Parathyroid adenoma (tissue), 2 donors: ENCODE data around the gene BBS12.

Source experiments
- H2AFZ ChIP-seq: fragments of 300-600 bp; sonication (generic); one replicate; pipeline ENCODE4 v1.7.0; 2017; ENCODE audit warnings: antibody characterized with exemption, mild to moderate bottlenecking
- H3K27ac ChIP-seq: fragments of 300-600 bp; sonication (generic); one replicate; pipeline ENCODE4 v1.7.0; 2017
- H3K27me3 ChIP-seq: fragments of 300-600 bp; sonication (generic); one replicate; pipeline ENCODE4 v1.7.0; 2017; ENCODE audit warnings: low read length; ENCODE audit not compliant: control insufficient read depth, insufficient read depth
- H3K36me3 ChIP-seq: fragments of 300-600 bp; sonication (generic); one replicate; pipeline ENCODE4 v1.7.0; 2017; ENCODE audit warnings: low read length; ENCODE audit not compliant: control insufficient read depth, insufficient read depth
- H3K4me1 ChIP-seq: fragments of 300-600 bp; sonication (generic); one replicate; pipeline ENCODE4 v1.7.0; 2017; ENCODE audit warnings: control low read depth
- H3K4me2 ChIP-seq: fragments of 300-600 bp; sonication (generic); one replicate; pipeline ENCODE4 v1.7.0; 2017; ENCODE audit warnings: low read length
- H3K4me3 ChIP-seq: fragments of 300-600 bp; sonication (generic); one replicate; pipeline ENCODE4 v1.7.0; 2017; ENCODE audit warnings: low read depth, low read length
- H3K79me2 ChIP-seq: fragments of 300-600 bp; sonication (generic); one replicate; pipeline ENCODE4 v1.7.0; 2017; ENCODE audit warnings: control low read depth
- H3K9ac ChIP-seq: fragments of 300-600 bp; sonication (generic); one replicate; pipeline ENCODE4 v1.7.0; 2017; ENCODE audit warnings: mild to moderate bottlenecking
- H3K9me3 ChIP-seq: fragments of 300-600 bp; sonication (generic); one replicate; pipeline ENCODE4 v1.7.0; 2017; ENCODE audit warnings: low read length; ENCODE audit not compliant: control insufficient read depth
- TF ChIP-seq, protein P1 (sequence below): fragments of 300-600 bp; sonication (generic); IDR thresholded peaks from one replicate; pipeline ENCODE4 v1.7.0; 2017; ENCODE audit warnings: antibody characterized with exemption, mild to moderate bottlenecking
- donor health status: primary hyperparathyroidism.

The BBS12 gene

DNA sequence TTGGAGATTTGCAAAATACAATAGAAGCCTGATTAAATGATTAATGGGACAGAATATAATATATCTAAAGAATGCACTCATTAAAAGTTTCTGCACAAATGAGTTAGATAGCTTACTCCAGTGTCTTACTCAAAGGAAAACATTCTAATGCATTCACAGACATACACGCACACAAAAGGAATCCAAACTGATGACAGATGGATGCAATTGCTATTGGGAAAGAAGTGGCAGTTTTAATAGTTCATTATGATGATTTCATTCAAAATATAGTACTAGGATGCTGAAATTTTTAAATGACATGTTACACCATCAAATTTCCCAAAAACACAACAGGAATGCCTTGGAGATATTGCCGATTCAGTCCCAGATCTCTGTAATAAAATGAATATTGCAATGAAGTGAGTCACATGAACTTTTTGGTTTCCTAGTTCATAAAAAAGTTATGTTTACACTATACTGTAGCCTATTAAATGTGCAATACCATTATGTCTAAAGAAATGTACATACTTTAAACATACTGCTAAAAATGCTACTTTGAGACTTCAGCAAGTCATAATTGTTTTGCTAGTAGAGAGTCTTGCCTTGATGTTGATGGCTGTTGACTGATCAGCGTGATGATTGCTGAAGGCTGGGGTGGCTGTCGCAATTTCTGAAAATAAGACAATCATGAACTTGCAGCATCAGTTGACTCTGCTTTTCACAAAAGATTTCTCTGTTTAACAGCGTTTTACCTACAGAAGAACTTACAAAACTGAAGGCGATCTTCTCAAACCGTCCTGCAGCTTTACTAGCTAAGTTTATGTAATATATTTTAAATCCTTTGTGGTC lies 45.6 kb downstream of the BBS12 start:
- Histone ChIP-seq H3K27me3 (no peaks in the 10 kb centered on the region), H3K9ac (no peak overlapping the region), H3K9me3 (no peaks in the 10 kb centered on the region), H3K36me3 (no peaks in the 10 kb centered on the region), H3K4me2 (no peak overlapping the region), H3K4me1 (no peaks in the 10 kb centered on the region), H2AFZ (no peak overlapping the region), H3K4me3 (no peak overlapping the region), H3K79me2 (no peaks in the 10 kb centered on the region), H3K27ac (no peak overlapping the region)
- TF ChIP-seq, protein P1, sequence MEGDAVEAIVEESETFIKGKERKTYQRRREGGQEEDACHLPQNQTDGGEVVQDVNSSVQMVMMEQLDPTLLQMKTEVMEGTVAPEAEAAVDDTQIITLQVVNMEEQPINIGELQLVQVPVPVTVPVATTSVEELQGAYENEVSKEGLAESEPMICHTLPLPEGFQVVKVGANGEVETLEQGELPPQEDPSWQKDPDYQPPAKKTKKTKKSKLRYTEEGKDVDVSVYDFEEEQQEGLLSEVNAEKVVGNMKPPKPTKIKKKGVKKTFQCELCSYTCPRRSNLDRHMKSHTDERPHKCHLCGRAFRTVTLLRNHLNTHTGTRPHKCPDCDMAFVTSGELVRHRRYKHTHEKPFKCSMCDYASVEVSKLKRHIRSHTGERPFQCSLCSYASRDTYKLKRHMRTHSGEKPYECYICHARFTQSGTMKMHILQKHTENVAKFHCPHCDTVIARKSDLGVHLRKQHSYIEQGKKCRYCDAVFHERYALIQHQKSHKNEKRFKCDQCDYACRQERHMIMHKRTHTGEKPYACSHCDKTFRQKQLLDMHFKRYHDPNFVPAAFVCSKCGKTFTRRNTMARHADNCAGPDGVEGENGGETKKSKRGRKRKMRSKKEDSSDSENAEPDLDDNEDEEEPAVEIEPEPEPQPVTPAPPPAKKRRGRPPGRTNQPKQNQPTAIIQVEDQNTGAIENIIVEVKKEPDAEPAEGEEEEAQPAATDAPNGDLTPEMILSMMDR: no peak

DNA sequence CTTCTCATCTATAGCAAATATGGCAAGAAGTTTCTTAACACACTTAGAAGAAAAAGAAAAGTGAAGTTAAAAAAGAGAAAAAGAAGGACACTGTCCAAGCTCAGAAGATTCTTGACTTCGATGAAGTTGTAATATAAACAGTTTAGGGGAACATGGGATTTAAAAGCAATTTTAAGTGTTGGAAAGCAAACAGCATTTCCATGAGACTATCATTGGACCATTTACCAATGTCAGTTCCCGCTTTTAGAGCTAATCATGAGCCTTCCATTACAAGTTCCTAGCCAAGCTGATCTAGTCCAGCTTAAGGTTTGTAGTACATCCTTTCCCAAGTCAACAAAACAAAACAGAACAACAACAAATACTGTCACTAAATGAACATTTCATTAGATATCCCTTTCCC lies 49.0 kb downstream of the BBS12 start:
- Histone ChIP-seq H2AFZ (no peak overlapping the region), H3K27me3 (no peaks in the 10 kb centered on the region), H3K79me2 (no peaks in the 10 kb centered on the region), H3K4me2 (no peak overlapping the region), H3K4me3 (no peak overlapping the region), H3K9me3 (no peaks in the 10 kb centered on the region), H3K36me3 (no peaks in the 10 kb centered on the region), H3K27ac (no peak overlapping the region), H3K9ac (no peak overlapping the region), H3K4me1 (no peaks in the 10 kb centered on the region)
- TF ChIP-seq, protein P1: no peak

DNA sequence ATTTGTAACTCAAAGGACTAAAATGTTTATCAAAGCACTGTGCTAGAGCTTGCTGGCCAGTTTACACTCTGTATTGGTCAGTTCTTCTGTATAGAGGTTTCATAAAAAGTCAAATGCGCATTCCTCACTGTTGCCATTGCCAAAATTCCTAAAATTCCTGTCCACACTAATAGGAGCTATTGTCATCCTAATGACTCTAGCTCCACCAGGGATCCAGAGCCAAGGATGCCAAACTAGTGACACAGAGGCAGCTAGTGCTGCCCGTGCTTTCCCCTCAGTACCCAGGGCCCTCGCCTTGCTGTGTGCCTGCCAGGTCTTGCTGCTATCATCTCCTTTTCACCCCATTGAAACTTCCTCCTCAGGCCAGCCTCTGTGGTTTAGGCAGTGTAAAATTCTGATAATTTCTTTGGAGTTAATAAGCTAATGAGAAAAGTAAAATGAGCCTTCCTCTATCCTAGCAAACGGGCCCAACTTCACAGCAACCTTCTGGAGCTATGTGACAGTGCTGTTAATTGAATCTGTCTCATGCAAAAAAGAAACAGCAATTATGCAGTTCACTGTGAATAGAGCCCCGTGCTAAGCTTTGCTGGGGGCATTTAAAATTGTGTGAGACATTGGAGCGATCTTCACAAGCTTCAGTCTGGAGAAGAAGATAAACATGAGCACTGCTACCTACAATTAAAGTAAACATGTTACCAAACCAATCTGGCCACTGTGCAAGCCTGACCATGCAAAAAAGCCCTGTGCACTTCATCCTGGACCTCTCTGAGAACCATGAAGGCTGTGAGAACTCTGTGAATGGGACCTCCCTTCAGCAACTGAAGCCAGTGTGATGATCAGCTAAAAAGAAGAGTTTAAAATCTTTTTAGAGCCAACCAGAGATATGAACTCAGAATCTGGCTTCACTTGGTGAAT lies 51.1 kb downstream of the BBS12 start:
- Histone ChIP-seq H2AFZ (no peak overlapping the region), H3K36me3 (no peaks in the 10 kb centered on the region), H3K4me3 (no peak overlapping the region), H3K4me2 (no peak overlapping the region), H3K4me1 (no peaks in the 10 kb centered on the region), H3K27ac (no peak overlapping the region), H3K9me3 (no peaks in the 10 kb centered on the region), H3K27me3 (no peaks in the 10 kb centered on the region), H3K79me2 (no peaks in the 10 kb centered on the region), H3K9ac (no peak overlapping the region)
- TF ChIP-seq, protein P1: no peak

DNA sequence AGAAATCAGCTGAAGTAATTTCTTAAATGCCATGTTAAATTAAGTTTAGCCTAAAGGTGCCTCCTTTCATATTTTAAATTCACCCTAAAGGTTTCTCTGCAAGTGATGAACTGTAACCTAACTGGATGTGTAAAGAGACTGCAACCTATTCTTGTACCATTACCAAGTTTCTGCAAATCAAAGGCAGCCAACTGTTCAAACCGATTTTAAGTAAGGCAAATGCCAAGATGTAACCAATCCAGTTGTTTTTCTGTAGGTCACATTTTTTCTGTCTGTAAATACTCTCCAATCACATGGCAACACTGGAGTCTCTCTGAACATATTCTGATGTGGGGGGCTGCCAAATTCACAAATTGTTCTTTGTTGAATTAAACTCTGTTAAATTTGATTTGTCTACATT lies 51.8 kb downstream of the BBS12 start:
- no peak overlapping the region for H3K4me3 ChIP-seq
- no peak overlapping the region for H3K4me2 ChIP-seq
- TF ChIP-seq, protein P1: no peak
- no peaks in the 10 kb centered on the region for H3K9me3 ChIP-seq
- H3K36me3 ChIP-seq: no peaks in the 10 kb centered on the region
- no peaks in the 10 kb centered on the region for H3K4me1 ChIP-seq
- H3K79me2 ChIP-seq: no peaks in the 10 kb centered on the region
- no peaks in the 10 kb centered on the region for H3K27me3 ChIP-seq
- H3K9ac ChIP-seq: no peak overlapping the region
- no peak overlapping the region for H3K27ac ChIP-seq
- no peak overlapping the region for H2AFZ ChIP-seq
